GM18502 (cell line): ENCODE measurements around the gene KLHL29.

Experiments
- ATAC-seq: cut with Tn5 transposase; IDR thresholded peaks from one replicate; pipeline ENCODE4 v1.9.1; 2021; ENCODE audit warnings: mild to moderate bottlenecking; ENCODE audit not compliant: unreplicated experiment, poor library complexity

KLHL29 gene

DNA sequence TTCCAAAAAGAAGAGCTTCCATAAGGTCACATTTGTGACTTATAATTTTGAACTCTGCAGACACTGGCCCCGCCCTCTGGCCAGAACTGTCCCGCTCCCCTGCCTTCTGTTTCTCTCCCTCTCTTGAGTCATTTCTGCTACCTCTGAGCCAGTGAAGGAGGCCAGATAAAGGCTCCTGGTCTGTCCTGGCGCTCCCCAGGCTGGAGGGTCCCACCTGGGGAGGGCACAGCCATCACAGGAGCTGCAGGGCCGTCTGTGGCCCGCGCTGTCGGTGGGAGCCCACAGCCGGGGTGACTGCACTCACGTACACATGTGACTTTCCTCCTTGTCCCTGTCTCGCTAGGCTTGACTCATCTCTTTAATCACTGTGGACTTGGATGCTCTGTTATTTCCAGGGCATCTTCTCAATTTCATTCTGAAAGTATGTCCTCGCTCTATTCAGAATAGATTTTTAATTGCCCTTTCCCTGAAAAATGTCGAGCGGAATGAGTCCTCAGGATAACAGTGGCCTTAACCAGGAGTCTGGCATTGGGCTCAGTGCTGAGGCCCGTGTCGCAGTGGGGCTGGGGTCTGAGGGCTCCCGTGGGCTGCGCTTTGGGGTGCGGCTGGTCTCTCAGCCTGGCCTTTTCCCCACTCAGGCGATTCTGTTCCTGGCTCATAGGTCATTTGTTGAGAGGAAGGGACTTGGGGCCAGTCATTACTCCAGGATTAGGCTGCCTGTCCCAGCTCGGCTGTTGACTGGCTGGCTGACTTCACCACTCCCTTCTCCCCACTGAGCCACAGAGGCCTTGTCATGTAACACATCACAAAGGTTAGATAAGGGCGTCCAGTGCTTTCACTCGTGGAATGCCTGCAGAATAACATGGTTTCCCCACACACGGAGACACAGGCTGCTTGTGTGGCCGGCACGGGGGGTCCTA is 34.5 kb downstream of the KLHL29 start:
- ATAC-seq = no peak

DNA sequence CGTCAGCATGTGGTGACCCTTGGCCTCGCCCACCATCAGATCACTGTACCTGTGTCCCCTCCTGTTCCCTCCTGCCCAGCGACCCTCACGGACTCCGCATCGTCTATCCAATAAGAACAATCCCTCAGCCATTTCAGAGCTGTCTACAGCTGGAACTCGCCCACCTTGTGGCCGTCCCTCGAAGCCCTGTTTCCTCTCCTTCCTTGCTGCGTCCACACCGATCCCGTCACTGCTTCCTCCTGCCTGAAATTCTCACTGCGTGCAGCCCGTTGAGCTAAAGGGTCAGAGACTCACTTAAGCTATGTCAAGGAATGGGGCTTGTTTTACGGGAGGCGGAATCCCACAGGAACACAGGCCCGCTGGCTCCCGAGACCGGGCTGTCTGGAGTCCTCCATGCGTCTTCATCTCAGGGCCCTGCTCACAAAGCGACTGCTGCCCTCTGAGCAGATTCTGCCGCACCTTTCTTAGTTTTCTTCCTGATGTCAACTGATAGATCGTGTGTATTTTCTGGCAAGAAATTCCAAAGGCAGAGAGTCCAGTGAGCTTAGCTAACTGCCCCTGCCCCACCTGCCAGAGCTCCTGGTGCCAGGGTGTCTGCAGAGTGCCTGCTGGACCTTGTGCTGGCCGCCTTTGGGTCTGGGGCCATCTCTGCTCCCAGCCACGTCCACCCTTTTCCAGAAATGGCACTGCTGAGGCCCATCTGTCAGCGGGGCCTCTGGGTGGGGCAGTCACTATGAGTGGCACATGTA is 35.3 kb downstream of the KLHL29 start:
- ATAC-seq = no peak

DNA sequence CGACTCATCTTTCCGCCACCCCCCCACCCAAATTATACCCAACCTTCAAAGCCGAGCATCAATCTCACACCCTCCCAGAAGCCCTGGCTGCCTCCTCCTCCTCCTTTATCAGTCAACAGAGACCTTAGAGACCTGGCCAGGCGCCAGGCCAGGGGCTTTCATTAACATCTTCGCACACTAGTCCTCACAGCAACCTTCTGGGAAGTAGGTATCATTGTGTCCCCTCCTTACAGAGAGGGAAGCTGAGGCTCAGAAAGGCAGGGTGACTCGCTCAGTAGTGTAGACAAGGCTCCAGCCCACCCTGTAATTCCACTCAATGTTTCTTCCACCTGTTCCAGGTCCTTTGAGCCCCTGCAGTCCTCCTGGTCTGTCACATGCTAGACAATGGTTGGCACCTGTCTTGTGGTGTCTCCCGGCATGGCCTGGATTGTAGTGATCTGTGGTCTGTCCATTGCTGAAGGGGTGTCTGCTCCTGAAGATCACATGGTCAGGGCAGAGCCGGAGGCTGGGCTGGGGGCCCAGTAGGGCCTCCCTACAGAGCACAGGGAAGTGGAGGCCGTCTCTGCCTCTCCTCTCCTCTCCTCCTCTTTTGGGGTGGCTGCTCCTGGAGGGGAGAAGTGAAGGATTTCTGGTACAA is 36.0 kb downstream of the KLHL29 start:
- ATAC-seq = no peak

- no peak for ATAC-seq
These were observed 37.4 kb downstream of the KLHL29 start for GRCh38 chr2:23422089-23423061.

DNA sequence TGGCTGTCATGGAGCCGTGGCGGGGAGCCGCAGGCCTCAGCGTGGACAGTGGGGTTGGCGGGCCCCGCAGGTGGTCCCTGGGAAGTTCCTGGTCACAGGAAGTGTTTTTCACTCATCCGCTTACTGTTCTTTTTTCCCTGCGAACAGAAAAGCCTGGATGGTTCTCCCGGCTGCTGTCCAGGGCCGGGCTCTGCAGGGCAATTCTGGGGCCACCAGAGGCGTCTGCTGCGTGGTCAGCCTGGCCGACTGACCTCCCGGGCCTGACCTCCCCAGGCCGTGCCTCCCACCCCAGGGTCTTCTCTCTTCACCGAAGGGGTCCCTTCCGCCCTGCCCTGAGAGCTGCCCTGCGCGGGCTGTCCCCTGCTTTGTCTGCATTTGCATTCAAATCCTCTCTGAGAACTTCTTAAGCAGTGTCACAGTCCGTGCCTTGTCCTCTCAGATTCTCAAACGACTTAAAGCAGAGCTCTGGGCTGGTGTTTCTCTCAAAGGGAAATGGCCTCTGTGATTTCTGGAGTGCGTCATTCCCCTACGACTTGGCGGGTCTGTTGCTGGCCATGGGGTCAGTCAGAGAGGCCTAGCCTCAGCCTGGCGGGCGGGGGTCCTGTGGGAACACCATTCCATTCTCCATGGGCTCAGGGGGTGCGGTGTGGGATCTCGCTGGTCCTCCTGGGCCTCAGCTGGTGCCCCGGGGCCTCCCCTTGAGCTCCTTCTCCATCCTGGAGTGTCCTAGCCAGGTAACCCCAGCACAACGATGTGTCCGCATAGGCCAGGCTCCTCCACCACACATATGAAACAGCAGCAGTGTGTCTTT is 38.3 kb downstream of the KLHL29 start:
- ATAC-seq = no peak

DNA sequence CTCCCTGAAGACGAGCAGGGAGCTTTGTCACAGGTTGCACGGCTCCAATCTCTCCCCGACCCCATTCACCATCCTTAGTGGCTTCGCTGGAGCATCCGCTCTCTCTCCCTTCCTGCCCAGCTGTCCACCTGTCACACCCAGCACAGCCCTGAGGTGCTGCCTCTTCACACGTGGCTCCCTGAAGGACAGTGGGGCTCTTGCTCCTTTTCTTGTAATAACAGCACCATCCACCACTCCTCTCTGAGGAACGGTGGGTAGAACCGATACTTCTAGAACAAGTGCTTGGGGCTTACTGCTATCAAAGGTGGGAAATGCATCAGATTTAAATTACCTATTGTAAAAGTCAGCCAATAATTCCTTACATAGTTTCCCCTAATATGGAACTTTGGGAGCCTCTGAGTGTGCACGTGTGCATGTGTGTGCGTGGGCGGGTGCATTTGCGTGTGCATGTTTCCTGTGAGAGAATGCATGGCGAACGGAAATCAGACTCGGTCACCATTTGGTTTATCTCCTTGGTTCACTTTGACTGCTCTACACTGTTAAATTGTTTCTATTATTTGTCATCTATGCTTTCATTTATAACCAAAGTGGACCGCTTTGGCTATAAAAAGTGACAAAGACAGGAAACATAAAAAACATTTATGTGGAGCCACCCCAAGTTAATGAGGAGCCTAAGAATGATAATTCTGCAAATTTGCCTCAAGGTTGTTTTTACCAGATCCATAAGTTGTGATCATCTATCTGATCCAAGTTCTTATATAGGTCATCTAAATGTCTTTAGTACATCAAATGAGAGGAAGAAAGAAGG is 39.1 kb downstream of the KLHL29 start:
- ATAC-seq = no peak

GRCh38 chr2:23425338-23425871 is 40.4 kb downstream of the KLHL29 start:
- ATAC-seq = no peak

- no peak for ATAC-seq
These were observed 40.9 kb downstream of the KLHL29 start for GRCh38 chr2:23425885-23426262.

DNA sequence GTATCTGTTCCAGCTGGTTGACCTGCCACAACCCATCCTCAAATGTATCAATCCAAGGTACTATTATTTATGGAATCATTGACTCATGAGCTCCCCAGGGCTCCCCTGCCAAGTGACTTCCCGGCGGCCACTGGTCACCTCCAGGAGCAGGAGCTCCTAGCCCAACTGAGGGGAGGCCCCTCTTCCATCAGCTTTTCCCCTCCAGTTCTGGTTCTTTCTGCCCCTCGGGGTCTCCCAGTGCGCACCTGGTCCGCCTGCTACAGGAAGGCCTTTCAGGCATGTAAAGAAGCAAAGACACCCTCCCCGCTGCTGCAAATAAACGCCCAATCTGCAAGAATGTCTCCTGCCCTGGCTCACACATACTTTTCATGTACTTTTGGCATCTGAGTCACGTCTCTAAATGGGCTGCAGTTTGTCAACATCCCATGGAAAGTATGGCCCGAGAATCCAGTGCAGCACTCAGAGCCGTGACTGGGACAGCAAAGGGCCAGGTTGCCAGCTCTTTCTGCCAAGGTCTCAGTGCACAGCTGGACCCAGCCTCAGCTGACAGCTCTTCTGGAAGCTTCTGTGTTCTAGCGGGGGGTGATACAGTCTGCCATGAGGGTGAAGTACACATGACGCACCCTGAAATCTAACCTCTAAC is 41.4 kb downstream of the KLHL29 start:
- ATAC-seq = no peak

DNA sequence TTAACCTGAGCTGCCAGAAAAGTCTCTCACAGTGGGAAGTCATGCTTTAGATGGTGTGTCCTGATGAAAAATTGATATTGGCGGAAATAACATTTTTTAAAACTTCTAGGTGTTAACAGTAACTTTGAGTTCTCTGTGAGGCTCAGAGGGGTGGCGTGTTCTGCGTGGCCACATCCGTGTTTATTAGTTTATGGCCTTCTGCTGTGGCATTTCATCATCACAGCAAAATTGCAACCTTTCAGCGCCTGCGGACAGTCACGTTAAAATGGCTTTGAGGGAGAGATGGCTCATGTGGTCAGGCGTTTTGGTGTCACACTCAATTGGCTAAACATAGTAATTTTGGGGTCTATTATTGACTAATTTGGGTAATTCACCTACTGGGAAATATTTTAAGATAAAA is 42.4 kb downstream of the KLHL29 start:
- no peak for ATAC-seq

GRCh38 chr2:23427976-23428375 is 43.0 kb downstream of the KLHL29 start:
- no peak for ATAC-seq

DNA sequence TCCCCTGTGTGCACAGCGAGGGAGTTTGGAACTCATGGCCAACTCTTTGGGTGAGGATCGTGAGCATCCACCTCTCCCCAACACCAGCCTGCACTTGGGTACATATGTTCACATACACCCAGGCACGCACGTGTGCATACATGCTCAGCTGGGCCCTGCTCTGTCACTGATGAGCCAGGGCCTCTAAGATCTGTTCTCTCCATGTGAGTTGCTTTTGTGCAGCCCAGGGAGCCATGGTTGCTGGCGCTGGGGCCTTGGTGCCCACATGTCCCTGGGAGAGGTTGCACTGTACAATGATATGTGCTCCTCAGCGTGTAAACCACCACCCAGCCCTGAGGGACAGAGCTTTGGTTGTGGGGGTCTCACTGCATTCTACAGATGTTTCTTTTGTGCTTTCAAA is 44.1 kb downstream of the KLHL29 start:
- ATAC-seq = no peak

- no peak for ATAC-seq
These were observed 45.3 kb downstream of the KLHL29 start for GRCh38 chr2:23430263-23430662.

- no peak for ATAC-seq
These were observed 47.6 kb downstream of the KLHL29 start for GRCh38 chr2:23432531-23432930.

DNA sequence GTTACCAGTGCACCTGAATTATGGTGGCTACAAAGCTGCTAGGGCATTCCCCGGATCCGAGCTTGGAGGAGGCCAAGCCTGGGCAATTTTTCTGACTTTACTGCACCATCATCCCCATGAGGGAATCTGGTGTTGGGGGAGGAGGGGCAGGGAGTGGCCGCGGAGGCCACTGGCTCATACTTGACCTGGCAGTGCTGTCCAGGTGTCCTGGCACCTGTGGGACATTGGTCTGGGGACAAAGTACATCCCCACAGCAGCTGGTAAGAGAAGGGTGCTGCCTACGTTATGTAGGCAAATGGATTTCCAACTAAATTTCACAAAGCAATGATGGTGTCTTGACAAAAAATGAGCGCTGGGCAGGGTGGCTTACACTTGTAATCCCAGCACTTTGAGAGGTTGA is 48.3 kb downstream of the KLHL29 start:
- ATAC-seq = no peak

DNA sequence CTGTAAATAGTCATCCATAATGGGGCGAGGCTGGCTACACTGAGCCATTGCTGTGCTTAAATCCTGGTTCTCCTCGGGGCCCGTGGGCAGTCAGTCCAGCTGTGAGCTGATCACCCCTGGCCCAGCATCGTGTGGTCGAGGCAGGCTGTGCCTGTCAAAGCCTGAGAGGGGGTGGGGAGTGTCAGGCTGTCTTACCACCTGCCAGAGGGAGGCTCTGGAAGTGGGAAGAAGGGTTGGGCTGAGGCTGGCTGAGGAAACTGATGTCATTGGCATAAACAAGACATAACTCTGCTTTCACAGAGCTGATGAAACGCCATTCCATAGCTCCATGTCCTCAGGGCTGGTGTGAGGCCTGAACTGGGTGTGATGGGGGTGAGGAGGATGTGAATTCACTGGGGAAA is 49.7 kb downstream of the KLHL29 start:
- ATAC-seq = no peak

- ATAC-seq = no peak
These were observed 50.5 kb downstream of the KLHL29 start for GRCh38 chr2:23435250-23436035.
